NCI-H69 (cell line): ENCODE results near the gene GLIS1.

Experiments
- DNase-seq: peaks from one replicate; lab custom pipeline; 2025; lab: John Stamatoyannopoulos, UW

Gene GLIS1

GRCh38 chr1:53485478-53486394, 253.2 kb downstream of the GLIS1 start:
- peak; percentile 82 for DNase-seq

DNA sequence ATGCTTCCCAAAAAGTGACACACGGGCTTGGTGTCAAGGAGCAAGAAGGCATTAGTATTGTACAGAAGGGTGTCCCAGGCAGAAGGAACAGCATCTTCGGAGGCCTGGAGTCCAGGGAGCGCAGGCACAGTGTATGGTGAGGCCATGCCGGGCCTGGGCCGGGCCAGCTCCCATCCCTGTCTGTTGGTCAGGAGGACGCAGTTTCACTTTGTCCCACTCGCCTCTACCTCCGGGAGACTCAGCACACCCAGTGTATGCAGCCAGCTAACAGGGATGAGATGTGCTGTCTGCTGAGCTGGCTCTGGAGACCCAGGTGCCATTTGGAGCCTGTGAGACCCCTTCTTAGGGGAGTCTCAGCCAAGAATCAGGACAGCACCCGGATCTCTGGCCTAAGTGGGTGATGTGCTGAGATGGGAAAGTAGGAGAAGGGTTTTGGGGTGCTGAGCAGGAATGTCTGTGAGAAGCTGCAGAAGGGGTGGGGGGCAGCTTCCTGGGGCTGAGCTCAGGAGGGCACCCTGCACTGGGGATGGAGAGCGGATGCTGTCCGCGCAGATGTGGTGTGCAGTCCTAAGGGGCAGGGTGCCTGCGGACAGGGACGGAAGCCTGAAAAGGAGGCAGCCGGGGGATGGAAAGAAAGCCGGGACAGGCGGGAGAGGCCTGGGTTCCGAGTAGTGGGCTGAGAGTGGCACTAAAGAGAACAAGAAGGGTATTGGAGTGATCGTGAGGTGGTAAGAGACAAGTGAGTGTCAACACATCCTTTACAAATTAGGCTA, 254.1 kb downstream of the GLIS1 start:
- no peak for DNase-seq

GRCh38 chr1:53483656-53484055, 255.3 kb downstream of the GLIS1 start:
- no peak for DNase-seq

DNA sequence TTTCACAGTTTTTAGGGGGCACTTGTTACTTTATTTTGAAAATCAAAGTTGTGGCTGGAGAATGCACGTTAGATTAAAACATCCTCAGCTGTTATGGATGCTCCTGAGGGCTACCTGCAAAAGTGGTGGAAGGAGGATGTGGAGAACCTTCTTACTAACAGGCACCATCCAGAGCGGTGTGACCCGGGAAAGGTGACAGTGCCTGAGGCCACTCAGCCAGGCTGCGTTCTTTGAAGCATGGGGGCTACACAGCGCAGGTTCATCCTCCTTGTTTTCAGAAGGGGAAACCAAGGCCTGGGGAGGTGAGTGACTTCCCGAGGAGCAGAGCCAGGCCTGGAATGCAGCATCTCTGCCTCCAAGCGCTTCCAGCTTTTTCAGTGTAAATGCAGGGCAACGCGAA, 255.8 kb downstream of the GLIS1 start:
- DNase-seq = no peak

- peak; percentile 73 for DNase-seq
Measured at GRCh38 chr1:53482441-53483153, 256.4 kb downstream of the GLIS1 start.

- DNase-seq = no peak
Measured at GRCh38 chr1:53481456-53481855, 257.5 kb downstream of the GLIS1 start.

- DNase-seq = no peak
Measured at GRCh38 chr1:53480678-53481077, 258.3 kb downstream of the GLIS1 start.

GRCh38 chr1:53478502-53478818, 260.5 kb downstream of the GLIS1 start:
- peak; percentile 7 for DNase-seq

- peak; percentile 31 for DNase-seq
Measured at GRCh38 chr1:53477651-53478501, 261.1 kb downstream of the GLIS1 start.

DNA sequence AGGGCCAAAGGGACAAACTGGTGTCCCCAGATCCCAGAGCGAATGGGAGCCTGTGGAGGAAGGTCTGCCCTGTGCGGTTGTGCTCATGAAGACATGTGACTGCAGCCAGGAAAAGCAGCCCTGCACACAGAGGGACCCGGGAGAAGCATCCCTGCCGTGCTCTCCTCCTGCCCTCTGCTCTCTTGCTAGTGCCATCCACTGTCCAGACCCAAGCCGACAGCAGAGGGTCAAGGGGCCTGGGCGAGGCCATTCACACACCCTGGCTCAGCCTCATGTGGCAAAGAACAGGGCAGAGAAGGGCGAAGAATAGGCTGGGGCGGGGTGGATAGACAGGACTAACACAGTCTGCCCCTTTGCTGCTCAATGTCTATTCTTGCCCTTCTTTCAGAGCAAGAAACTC, 262.4 kb downstream of the GLIS1 start:
- no peak for DNase-seq

DNA sequence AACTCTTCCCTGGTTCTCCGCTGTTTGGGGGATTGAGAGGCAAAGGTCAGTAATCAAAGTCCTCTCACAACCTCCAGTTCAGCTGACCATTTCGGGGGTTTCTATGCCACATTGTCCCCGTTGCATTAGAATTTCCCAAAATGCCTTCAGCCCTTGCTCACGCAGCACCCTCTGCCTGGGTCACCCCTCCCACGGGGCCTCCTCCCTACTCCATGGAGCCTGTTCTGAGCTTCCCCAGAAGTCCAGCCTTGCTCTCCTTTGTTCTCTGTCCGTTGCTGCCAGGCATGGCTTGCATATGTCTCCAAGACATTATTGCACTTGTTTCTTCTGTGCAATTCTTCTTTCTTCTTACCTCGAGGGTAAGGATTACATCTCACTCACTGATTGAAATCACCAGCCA, 263.3 kb downstream of the GLIS1 start:
- DNase-seq = no peak

DNA sequence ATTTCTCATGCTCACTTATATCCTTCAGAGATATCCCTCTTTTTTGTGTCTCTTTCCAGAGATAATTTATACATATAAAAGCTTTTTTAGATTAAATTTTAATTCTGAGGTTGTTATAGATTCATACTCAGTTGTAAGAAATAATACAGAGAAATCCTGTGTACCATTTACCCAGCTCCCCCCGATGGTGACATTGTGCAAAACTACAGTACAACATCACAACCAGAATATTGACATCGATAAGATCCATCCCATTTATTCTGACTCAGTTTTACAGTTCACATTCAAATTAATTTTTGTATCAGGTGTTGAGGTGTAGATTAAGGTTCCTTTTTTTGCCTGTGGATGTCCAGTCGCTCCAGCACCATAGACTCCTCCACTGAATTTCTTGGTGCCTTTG, 265.5 kb downstream of the GLIS1 start:
- DNase-seq = no peak

- DNase-seq = no peak
Measured at GRCh38 chr1:53471000-53471399, 268.0 kb downstream of the GLIS1 start.

- no peak for DNase-seq
Measured at GRCh38 chr1:53470584-53470983, 268.4 kb downstream of the GLIS1 start.

DNA sequence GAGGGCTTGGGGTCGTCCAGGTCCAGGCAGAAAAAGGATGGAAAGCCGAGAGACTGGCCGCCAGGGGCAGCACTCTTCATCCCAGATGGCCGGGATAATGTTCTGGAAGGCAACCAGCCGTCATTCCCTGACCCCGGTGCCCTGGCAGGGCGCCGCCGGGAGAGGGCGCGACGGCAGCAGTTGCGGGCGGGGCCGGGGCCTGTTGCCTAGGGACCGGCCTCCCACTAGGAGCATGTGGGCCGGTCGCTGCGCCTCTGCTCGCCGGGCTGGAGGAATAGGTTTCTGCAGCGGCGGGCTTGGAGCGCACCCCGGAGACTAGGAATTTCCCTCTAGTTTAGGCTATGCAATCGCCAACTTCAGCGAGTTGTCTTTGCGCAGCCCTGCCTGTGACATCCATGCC, 268.8 kb downstream of the GLIS1 start:
- DNase-seq = peak; percentile 90

- DNase-seq = no peak
Measured at GRCh38 chr1:53469373-53469772, 269.6 kb downstream of the GLIS1 start.

DNA sequence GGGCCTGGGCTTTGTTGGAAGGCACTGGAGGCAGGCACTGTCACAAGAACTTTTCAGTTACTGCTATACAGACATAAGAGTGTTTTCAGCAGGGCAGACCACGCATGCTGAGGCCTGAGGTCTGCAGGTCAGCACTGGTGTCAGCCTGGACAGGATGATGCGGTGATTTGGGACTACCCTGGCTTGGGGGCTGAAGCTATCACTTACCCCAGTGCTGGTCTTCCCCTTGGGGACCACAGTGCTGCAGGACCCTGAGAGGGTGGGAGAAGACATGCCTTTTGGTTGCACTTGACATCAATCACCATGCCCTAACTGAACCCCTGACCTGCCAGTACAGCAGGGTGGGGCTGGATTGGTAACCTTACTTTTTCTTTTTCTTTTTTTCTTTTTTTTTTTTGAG, 270.6 kb downstream of the GLIS1 start:
- DNase-seq = no peak

GRCh38 chr1:53467391-53467790, 271.6 kb downstream of the GLIS1 start:
- no peak for DNase-seq

DNA sequence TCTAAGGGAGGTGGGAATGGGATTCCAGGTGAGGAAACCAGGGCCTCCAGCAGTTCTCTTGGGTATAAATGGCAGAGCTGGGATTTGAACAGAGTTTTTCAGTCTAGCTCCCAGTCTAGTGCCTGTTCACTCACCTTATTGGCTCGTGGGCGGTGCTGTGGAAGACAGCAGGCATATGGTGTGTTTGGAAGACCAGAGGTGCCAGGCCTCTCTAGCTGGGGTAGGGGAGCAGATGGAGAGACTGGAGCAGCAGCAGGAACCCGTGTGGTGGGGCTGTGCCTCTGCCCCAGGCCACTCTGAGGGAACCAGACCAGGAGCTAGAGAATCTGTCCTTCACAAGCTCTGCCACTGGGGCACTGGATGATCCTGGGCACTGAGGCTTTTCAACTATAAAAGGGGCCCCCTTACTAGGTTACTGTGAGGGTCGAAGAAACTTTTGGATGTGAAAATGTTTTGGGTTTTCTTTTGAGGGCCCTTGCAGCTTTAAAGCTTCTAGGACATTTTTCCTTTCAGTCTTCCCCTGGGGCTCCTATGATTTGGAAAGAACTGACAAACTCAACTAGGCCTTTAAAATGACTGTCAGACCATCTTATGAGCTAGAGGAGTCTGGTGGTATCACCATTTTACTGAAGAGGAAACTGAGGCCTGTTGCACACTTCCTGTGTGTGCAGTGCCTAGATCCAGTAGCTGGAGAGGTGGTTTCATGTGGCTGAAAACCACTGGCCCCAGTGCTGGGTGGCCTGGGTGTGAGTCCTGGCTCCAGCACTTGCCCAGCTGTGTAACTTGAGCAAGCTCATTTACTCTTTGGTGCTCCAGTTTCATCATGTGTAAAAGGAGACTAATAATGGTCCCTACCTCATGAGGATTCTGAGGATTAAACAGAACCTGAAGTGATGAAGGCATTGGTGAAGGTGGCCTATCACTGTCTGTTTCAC, 273.7 kb downstream of the GLIS1 start:
- DNase-seq = peak; percentile 10
